NOMO-1 (cell line): Measurements from ENCODE around the gene ZG16.
"Not testable (repeated sequence)": the region's sequence is repeated elsewhere in the genome, so short reads cannot be mapped to it uniquely, and the experiment has no call there.

ENCODE experiments used
- DNase-seq, 2 experiments: peaks; one replicate each; lab custom pipeline; 2025; ENCODE audit not compliant: unreplicated experiment in 2 of 2; lab: John Stamatoyannopoulos, UW

Gene ZG16

GRCh38 chr16:29777576-29778350 lies at the start of gene ZG16:
Gene ZG16, plus strand, starts transcription at chr16:29778256. Its CDS starts 1,011 bp downstream, at chr16:29779267.
- no peak for DNase-seq

- DNase-seq, result peak in 1 of 2 experiments; percentile 15
Observed at GRCh38 chr16:29729116-29729521, 48.9 kb upstream of the ZG16 start.

GRCh38 chr16:29730649-29731048 lies 47.4 kb upstream of the ZG16 start:
- DNase-seq, result no peak

- DNase-seq, result not testable (repeated sequence)
Observed at GRCh38 chr16:29731768-29732601, 46.1 kb upstream of the ZG16 start.

GRCh38 chr16:29734786-29735185 lies 43.3 kb upstream of the ZG16 start:
- no peak for DNase-seq

GRCh38 chr16:29736112-29736511 lies 41.9 kb upstream of the ZG16 start:
- DNase-seq, result no peak

GRCh38 chr16:29736764-29737163 lies 41.3 kb upstream of the ZG16 start:
- DNase-seq, result no peak

GRCh38 chr16:29737713-29738112 lies 40.3 kb upstream of the ZG16 start:
- DNase-seq, result no peak

- DNase-seq, result peak in 1 of 2 experiments; percentile 27
Observed at GRCh38 chr16:29738514-29738913, 39.5 kb upstream of the ZG16 start.

GRCh38 chr16:29739927-29740629 lies 38.0 kb upstream of the ZG16 start:
- DNase-seq, result not testable (repeated sequence)

GRCh38 chr16:29740630-29741015 lies 37.4 kb upstream of the ZG16 start:
- not testable (repeated sequence) for DNase-seq

- DNase-seq, result no peak
Observed at GRCh38 chr16:29742683-29743275, 35.3 kb upstream of the ZG16 start.

- DNase-seq, result no peak
Observed at GRCh38 chr16:29743475-29743826, 34.6 kb upstream of the ZG16 start.

- DNase-seq, result no peak
Observed at GRCh38 chr16:29743827-29744531, 34.1 kb upstream of the ZG16 start.

GRCh38 chr16:29744541-29745101 lies 33.4 kb upstream of the ZG16 start:
- DNase-seq, result peak in 1 of 2 experiments; percentile 16

- peak; percentile 79 to 87 for DNase-seq
Observed at GRCh38 chr16:29745121-29745852, 32.8 kb upstream of the ZG16 start.

- DNase-seq, result peak; percentile 97 to 98
Observed at GRCh38 chr16:29745853-29746345, 32.2 kb upstream of the ZG16 start, which contains the start of gene C16orf54. Gene C16orf54, minus strand, starts transcription at chr16:29745990. Its CDS starts 1,039 bp downstream, at chr16:29744951.

- not testable (repeated sequence) for DNase-seq
Observed at GRCh38 chr16:29746518-29746917, 31.5 kb upstream of the ZG16 start.
